ENCODE measurements around the gene GRID1. TPM values are rescaled to one million over a fixed set of nuclear protein-coding genes. Genes with fewer than 3 reads are reported as not detected.

The GRID1 gene
- total RNA-seq, 1 donor from 2014 or later: not detected

- ChIA-PET CTCF (no interaction called here), POLR2A (no interaction called here)
- TF ChIP-seq, protein P1, sequence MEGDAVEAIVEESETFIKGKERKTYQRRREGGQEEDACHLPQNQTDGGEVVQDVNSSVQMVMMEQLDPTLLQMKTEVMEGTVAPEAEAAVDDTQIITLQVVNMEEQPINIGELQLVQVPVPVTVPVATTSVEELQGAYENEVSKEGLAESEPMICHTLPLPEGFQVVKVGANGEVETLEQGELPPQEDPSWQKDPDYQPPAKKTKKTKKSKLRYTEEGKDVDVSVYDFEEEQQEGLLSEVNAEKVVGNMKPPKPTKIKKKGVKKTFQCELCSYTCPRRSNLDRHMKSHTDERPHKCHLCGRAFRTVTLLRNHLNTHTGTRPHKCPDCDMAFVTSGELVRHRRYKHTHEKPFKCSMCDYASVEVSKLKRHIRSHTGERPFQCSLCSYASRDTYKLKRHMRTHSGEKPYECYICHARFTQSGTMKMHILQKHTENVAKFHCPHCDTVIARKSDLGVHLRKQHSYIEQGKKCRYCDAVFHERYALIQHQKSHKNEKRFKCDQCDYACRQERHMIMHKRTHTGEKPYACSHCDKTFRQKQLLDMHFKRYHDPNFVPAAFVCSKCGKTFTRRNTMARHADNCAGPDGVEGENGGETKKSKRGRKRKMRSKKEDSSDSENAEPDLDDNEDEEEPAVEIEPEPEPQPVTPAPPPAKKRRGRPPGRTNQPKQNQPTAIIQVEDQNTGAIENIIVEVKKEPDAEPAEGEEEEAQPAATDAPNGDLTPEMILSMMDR (IDR thresholded peaks at IDR 0.05): no peak
- DNase-seq (no peak), ATAC-seq (ENCODE audit: low read depth) (no peak)
- Mint-ChIP-seq H3K27ac (no peak overlapping the region), H3K4me3 (no peak overlapping the region), H3K9me3 (peaks cover 8% of the 10 kb centered on the region), H3K36me3 (ENCODE audit: low read depth) (no peaks in the 10 kb centered on the region), H3K27me3 (no peaks in the 10 kb centered on the region), H3K4me1 (no peaks in the 10 kb centered on the region)
- intact Hi-C loops (cut with micrococcal nuclease): no loop called here
These were observed 693.3 kb downstream of the GRID1 start for GRCh38 chr10:85673270-85673669.

DNA sequence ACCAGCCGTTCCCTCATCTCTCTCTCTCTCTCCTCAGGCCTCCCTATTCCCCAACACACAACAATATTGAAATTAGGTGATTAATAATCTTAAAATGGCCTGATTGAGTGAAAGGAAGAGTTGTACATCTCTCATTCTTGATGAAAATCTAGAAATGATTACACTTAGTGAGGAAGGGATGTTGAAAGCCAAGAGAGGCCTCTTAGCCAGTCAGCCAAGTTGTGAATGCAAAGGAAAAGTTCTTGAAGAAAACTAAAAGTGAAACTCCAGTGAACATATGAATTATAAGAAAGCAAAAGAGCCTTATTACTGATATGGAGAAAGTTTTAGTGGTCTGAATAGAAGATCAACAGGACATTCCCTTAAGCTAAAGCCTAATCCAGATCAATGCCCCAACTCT is 695.1 kb downstream of the GRID1 start:
- ChIA-PET POLR2A (no interaction called here), CTCF (no interaction called here)
- H3K4me1 Mint-ChIP-seq: no peaks in the 10 kb centered on the region
- H3K9me3 Mint-ChIP-seq: peaks cover 8% of the 10 kb centered on the region
- TF ChIP-seq, protein P1 (IDR thresholded peaks at IDR 0.05): no peak
- intact Hi-C loops (cut with micrococcal nuclease): no loop called here
- no peak for ATAC-seq (ENCODE audit: low read depth)
- H3K36me3 Mint-ChIP-seq (ENCODE audit: low read depth): no peaks in the 10 kb centered on the region
- DNase-seq: no peak
- no peaks in the 10 kb centered on the region for H3K27me3 Mint-ChIP-seq
- no peak overlapping the region for H3K27ac Mint-ChIP-seq
- H3K4me3 Mint-ChIP-seq: no peak overlapping the region

DNA sequence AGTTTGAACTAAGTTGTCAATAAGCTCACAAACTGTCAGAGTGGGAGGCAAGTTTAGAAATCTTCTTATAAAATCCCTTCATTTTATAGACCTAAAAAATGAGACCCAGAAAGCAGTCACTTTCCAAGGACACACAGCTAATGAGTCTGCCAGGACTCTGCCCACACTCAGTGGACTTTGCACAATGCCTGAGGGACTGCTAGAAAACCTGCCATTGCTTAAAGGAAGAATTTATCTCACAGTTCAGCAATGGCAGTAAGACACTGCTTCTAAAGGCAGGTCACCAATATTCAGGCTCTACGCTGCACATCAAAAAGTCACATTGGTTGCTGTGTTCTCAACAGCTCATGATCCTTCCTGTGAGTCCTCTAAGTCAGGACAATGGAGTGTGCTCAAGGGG is 698.1 kb downstream of the GRID1 start:
- ChIA-PET POLR2A (no interaction called here), CTCF (no interaction called here)
- H3K27me3 Mint-ChIP-seq: no peaks in the 10 kb centered on the region
- no peak overlapping the region for H3K27ac Mint-ChIP-seq
- DNase-seq (no peak), ATAC-seq (ENCODE audit: low read depth) (no peak)
- peaks cover 8% of the 10 kb centered on the region for H3K9me3 Mint-ChIP-seq
- TF ChIP-seq, protein P1 (IDR thresholded peaks at IDR 0.05): no peak
- intact Hi-C loops (cut with micrococcal nuclease): no loop called here
- H3K4me3 Mint-ChIP-seq: no peak overlapping the region
- no peaks in the 10 kb centered on the region for H3K4me1 Mint-ChIP-seq
- no peaks in the 10 kb centered on the region for H3K36me3 Mint-ChIP-seq (ENCODE audit: low read depth)

DNA sequence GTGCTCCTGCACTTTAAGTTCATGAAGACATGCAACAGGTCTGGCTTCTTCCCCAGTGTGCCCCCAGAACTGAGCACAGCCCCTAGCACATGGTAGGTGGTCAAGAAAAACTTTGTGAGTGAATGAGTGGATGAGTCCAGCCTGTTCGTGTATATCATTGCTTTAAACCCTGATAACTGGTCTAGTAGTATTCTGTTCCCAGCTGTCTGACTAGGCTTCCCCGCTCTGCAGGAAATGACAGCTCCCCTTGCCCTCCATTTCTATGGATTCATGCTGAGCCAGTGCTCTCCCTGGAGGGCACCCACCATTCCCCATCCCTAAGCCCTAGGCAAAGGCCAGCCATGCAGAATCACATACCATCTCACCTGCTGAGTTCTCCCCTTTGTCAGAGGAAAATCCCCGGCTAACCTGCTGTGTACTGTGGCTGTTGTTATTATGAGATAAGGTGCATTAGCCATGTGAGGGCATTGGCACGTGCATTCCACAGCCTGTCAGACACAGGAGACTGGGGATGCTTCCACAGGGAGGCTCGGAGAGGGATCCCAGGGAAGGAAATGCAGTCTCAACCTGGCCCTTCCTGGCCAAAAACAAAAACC is 698.9 kb downstream of the GRID1 start:
- TF ChIP-seq, protein P1 (IDR thresholded peaks at IDR 0.05): no peak
- ChIA-PET CTCF (no interaction called here), POLR2A (no interaction called here)
- Mint-ChIP-seq H3K27ac (no peak overlapping the region), H3K9me3 (peaks cover 2% of the 10 kb centered on the region), H3K27me3 (no peaks in the 10 kb centered on the region), H3K36me3 (ENCODE audit: low read depth) (no peaks in the 10 kb centered on the region), H3K4me3 (no peak overlapping the region), H3K4me1 (no peaks in the 10 kb centered on the region)
- intact Hi-C loops (cut with micrococcal nuclease): no loop called here
- no peak for ATAC-seq (ENCODE audit: low read depth)
- no peak for DNase-seq

GRCh38 chr10:85666987-85667386 is 699.6 kb downstream of the GRID1 start:
- Mint-ChIP-seq H3K27me3 (no peaks in the 10 kb centered on the region), H3K36me3 (ENCODE audit: low read depth) (no peaks in the 10 kb centered on the region), H3K9me3 (no peaks in the 10 kb centered on the region), H3K4me1 (no peaks in the 10 kb centered on the region), H3K27ac (no peak overlapping the region), H3K4me3 (no peak overlapping the region)
- DNase-seq (no peak), ATAC-seq (ENCODE audit: low read depth) (no peak)
- CTCF ChIA-PET: no interaction called here
- intact Hi-C loops (cut with micrococcal nuclease): no loop called here
- TF ChIP-seq, protein P1 (IDR thresholded peaks at IDR 0.05): no peak
- POLR2A ChIA-PET: no interaction called here

Measured in activated B cell treated with CpG ODN at 0.5 μM for 24 hours (primary cell).